DOHH2 (cell line): ENCODE results near the gene SMURF1.

Experiments used
- H3F3A ChIP-seq: fragments of 200-600 bp; sonication (generic), shearing (Covaris generic); 2 replicates; pipeline ENCODE4 v1.6.0; 2016; ENCODE audit warnings: antibody characterized with exemption, mild to moderate bottlenecking; ENCODE audit not compliant: control insufficient read depth, insufficient read depth
- H3K27ac ChIP-seq: fragments of 200-600 bp; sonication (generic); 2 replicates; pipeline ENCODE4 v1.5.1; 2014; ENCODE audit warnings: low read depth, mild to moderate bottlenecking, low read length, moderate library complexity
- H3K27me3 ChIP-seq: fragments of 200-600 bp; sonication (generic); 2 replicates; pipeline ENCODE4 v1.6.1; 2014; ENCODE audit warnings: mild to moderate bottlenecking, low read length, mixed read lengths; ENCODE audit not compliant: control insufficient read depth
- H3K36me3 ChIP-seq: fragments of 200-600 bp; sonication (generic); 2 replicates; pipeline ENCODE4 v1.6.1; 2014; ENCODE audit warnings: mild to moderate bottlenecking, low read length, moderate library complexity, mixed read lengths; ENCODE audit not compliant: control insufficient read depth
- H3K4me1 ChIP-seq: fragments of 200-600 bp; sonication (generic); 2 replicates; pipeline ENCODE4 v1.6.1; 2014; ENCODE audit warnings: mild to moderate bottlenecking, low read length, mixed read lengths; ENCODE audit not compliant: control insufficient read depth
- H3K4me2 ChIP-seq: fragments of 200-600 bp; sonication (generic); 2 replicates; pipeline ENCODE4 v1.6.0; 2014; ENCODE audit warnings: mild to moderate bottlenecking, low read length, moderate library complexity
- H3K4me3 ChIP-seq: fragments of 200-600 bp; sonication (generic); 2 replicates; pipeline ENCODE4 v1.5.1; 2014; ENCODE audit warnings: mild to moderate bottlenecking, low read length, mixed read lengths
- H3K79me2 ChIP-seq: fragments of 200-600 bp; sonication (generic); 2 replicates; pipeline ENCODE4 v1.6.1; 2014; ENCODE audit warnings: mild to moderate bottlenecking, low read length, mixed read lengths; ENCODE audit not compliant: control insufficient read depth
- H3K9me2 ChIP-seq: fragments of 200-600 bp; sonication (generic); replicated peaks from 2 replicates; pipeline ENCODE4 v1.6.1; 2014; ENCODE audit warnings: mild to moderate bottlenecking, low read length, mixed read lengths; ENCODE audit not compliant: control insufficient read depth
- H3K9me3 ChIP-seq: fragments of 200-600 bp; sonication (generic); 2 replicates; pipeline ENCODE4 v1.6.1; 2014; ENCODE audit warnings: antibody characterized with exemption, low read length, mixed read lengths; ENCODE audit not compliant: control insufficient read depth, insufficient read depth
- H4K20me1 ChIP-seq: fragments of 200-600 bp; sonication (generic); 2 replicates; pipeline ENCODE4 v1.6.0; 2014; ENCODE audit warnings: low read depth, mild to moderate bottlenecking, antibody characterized with exemption, low read length, moderate library complexity; ENCODE audit not compliant: control insufficient read depth, insufficient read depth
- CTCF ChIP-seq: fragments of 200-600 bp; sonication (generic); IDR thresholded peaks from one replicate; pipeline ENCODE4 v1.5.1; 2014; ENCODE audit warnings: antibody characterized with exemption, mild to moderate bottlenecking, low read depth, low read length; ENCODE audit not compliant: poor library complexity, severe bottlenecking
- EZH2phosphoT487 ChIP-seq: fragments of 200-600 bp; sonication (generic); IDR thresholded peaks from 2 replicates; pipeline ENCODE4 v1.6.1; 2017; ENCODE audit warnings: borderline replicate concordance, mild to moderate bottlenecking, antibody characterized with exemption, low read length, moderate library complexity, mixed read lengths

The SMURF1 gene

DNA sequence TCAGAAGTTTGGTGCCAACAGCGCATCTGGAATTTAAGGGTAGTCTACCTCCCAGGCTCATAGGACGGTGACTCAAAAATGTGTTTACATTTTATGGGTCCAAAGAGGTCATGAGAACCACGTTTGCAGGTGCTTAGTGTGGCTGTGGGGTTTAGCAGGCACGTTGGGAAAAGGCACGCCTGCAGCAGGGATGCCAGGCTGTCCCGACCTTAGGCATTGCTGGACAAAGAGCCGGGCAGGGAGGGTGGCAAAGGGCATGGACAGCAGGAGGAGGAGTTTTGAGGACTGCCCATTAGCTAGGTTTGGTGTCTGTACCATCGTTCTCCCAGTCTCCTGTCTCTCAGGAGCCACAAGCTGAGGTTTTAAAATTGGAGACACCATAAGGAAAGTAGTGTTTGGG lies 161.2 kb downstream of the SMURF1 start:
- no peaks in the 10 kb centered on the region for H3K27me3 ChIP-seq
- no peaks in the 10 kb centered on the region for H3F3A ChIP-seq
- H3K36me3 ChIP-seq: peaks cover 98% of the 10 kb centered on the region
- no peaks in the 10 kb centered on the region for H3K79me2 ChIP-seq
- no peaks in the 10 kb centered on the region for H3K4me1 ChIP-seq
- H3K9me3 ChIP-seq: no peaks in the 10 kb centered on the region
- no peak for TF ChIP-seq CTCF
- H4K20me1 ChIP-seq: no peaks in the 10 kb centered on the region
- H3K9me2 ChIP-seq: no peaks in the 10 kb centered on the region
- no peak overlapping the region for H3K4me3 ChIP-seq
- no peak overlapping the region for H3K4me2 ChIP-seq
- no peak overlapping the region for H3K27ac ChIP-seq

GRCh38 chr7:98981701-98982100 lies 162.2 kb downstream of the SMURF1 start:
- Histone ChIP-seq H4K20me1 (no peaks in the 10 kb centered on the region), H3K36me3 (peaks cover 97% of the 10 kb centered on the region), H3F3A (no peaks in the 10 kb centered on the region), H3K4me3 (no peak overlapping the region), H3K4me1 (no peaks in the 10 kb centered on the region), H3K9me3 (no peaks in the 10 kb centered on the region), H3K4me2 (no peak overlapping the region), H3K79me2 (no peaks in the 10 kb centered on the region), H3K27ac (no peak overlapping the region), H3K9me2 (no peaks in the 10 kb centered on the region), H3K27me3 (no peaks in the 10 kb centered on the region)
- no peak for TF ChIP-seq CTCF
- no peak for TF ChIP-seq EZH2phosphoT487

DNA sequence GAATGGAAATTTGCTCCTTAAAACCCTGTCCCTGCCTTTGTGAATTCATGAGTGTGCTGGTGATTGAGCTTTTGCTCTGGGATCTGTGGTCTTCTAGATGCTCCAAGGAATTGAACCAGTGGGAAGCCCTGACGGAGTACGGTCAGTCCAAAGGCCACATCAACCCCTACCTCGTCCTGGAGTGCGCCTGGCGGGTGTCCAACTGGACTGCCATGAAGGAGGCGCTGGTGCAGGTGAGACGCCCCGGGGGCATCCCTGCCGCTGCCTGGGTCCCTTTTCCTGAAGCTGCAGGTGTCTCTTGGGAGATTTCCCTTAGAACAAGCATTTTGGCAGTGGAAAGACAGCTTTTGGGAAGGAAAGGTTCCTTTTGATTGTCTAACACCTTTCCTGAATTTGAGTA lies 165.2 kb downstream of the SMURF1 start:
- H3K4me2 ChIP-seq: no peak overlapping the region
- TF ChIP-seq CTCF: no peak
- no peak for TF ChIP-seq EZH2phosphoT487
- no peaks in the 10 kb centered on the region for H3K27me3 ChIP-seq
- no peaks in the 10 kb centered on the region for H3K9me3 ChIP-seq
- H3K4me3 ChIP-seq: no peak overlapping the region
- no peaks in the 10 kb centered on the region for H3K9me2 ChIP-seq
- peaks cover 97% of the 10 kb centered on the region for H3K36me3 ChIP-seq
- H3K79me2 ChIP-seq: no peaks in the 10 kb centered on the region
- no peaks in the 10 kb centered on the region for H4K20me1 ChIP-seq
- no peaks in the 10 kb centered on the region for H3F3A ChIP-seq
- H3K27ac ChIP-seq: no peak overlapping the region
- no peaks in the 10 kb centered on the region for H3K4me1 ChIP-seq
